NCI-H146 (cell line): ENCODE data around the gene EPSTI1.
"Not testable (repeated sequence)": the region's sequence is repeated elsewhere in the genome, so short reads cannot be mapped to it uniquely, and the experiment has no call there.

ENCODE experiments used
- DNase-seq: peaks from one replicate; lab custom pipeline; 2025; lab: John Stamatoyannopoulos, UW

EPSTI1 gene

DNA sequence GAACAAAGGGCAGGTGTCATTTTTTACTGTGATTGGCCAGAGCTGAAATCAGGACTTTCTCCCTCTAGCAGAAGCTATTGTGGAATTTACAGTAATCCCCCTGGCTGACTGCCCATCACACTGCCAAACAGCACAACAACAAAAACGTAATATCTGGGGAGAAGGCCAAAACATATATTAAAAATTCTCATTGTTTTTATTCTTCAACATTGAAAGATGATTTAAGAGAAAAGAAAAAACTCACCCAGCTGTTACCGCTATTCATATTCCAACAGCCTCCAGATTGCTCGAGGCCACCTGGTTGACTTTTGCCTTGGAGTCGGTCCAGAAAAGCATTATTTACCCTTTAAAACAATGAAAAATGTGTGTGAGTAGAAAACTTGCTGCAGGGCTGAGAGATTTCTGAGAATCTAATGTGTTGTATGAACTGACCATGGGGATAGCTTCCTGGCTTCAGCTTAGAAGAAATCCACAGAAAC is 97.2 kb downstream of the EPSTI1 start:
- DNase-seq, result peak; percentile 56

DNA sequence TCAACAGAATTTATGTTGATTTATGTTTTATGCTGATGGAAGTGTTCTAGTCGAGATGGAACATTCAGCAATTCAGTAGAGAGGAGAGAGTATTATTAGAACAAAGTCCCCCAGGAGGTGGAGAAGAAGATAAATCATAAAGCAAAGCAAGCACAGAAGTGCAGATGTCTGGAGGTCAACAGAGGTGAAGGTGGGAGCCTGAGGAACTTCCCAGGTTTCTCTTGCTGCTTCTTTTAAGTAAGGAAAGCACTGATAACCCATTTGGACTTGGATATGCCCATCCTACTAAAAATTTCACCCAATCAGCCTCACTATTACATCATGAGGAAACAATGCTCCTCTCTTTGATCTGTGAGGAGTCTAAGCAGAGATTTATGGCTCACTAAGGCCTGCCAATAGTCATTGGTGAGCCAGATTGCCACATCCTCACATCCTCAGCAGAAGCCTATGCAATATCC is 98.8 kb downstream of the EPSTI1 start:
- DNase-seq, result no peak

DNA sequence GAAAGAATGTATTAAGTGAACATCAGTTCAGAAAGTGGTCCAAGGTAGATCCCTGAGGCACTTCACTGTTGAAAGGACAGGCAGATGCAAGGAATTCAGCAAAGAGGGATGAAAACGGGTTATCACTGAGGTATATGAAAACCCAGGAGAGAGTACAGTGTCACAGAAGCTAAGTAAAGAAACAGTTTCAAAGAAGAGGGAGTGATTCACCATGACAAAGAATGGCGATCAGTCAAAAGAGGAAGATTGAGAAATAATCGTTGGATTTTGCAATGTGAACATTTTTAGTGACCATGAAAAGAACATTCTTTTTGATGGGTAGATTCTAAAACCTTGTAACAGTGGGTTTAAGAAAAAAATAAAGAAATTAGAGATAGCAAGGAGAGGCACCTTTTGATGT is 99.3 kb downstream of the EPSTI1 start:
- no peak for DNase-seq

DNA sequence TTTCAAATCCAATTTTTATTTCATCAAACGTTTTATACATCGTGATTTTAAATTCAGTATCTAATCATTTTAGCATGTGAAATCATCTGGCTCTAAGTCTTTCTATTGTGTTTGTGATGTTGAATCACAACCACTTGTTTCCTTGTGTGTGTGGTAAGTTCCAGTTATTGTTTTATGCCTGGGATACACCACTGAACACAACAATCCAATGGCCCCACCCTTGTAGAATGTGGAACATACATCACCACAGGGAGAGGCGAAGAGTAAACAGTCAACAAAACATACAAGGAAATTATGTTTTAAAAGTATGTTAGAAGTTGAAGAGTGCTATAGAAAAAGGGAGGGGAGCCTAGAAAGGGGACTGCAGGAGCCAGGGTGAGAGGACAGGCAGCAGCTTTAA is 100.5 kb downstream of the EPSTI1 start:
- DNase-seq, result no peak

DNA sequence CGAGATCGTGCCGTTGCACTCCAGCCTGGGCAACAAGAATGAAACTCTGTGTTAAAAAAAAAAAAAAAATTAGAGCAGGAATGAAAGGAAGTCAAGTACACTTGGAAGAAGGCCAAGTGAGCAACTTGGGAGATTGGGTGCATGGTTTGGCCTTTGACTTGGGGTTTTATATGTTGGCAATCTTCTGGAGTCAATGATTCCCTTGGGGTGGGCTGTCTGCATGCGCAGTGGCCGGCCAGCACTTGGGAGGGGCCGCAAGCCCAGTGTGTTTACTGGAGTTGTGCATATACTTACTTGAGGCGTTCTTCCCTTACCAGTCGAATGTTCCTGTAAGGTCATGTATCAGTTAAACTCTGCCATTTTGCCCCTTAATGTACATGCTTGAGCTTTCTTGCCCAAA is 106.7 kb downstream of the EPSTI1 start:
- no peak for DNase-seq

DNA sequence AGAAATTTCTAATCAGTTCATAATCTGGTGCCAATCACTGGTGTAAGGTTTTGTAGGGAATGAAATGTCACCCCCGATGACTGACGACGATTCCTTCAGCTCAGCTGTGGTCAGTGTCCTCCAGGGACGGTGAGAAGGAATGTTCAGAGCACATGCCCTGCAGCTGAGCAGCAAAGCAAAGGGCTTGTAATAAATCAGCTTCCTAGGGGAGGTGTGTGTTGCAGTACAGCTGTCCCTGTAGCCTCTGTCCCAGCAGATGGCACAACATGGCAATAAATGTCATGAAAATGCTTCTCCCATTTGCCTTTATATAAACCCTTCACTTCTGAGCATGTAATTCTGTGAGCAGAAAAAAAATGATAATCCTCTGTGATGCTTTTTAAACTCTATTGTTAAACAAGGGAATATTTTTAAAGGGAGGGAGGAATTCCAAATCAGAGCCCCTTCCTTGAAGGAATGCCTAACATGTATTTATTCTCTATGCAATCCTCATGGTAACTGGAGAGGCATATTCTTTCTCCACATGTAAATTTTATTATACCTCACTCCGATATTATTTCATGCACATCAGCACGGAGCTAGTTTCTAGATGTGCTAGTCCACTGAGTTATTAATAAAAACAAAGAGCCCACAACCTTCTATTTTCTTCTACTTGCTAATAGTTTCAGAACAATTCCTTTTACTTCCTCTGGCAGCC is 108.1 kb downstream of the EPSTI1 start:
- DNase-seq, result peak; percentile 77

DNA sequence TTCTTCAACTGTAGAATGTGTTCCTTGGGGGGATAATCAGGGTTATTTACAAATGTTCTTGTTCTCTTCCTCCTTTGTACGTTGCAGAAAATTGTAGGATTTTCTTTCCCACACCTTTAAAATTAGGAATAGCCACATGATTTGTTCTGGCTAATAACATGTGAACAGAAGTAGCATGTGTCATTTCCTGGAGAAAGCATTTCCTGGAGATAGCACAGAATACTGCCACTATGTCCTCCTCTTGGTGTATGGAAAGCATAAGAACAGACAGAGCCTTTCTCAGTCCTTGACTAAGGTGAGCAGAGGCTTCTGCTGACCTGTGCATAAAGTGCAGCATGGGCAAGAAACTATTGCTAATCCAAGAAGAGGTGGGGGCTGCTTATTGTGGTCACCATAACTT is 108.9 kb downstream of the EPSTI1 start:
- no peak for DNase-seq

DNA sequence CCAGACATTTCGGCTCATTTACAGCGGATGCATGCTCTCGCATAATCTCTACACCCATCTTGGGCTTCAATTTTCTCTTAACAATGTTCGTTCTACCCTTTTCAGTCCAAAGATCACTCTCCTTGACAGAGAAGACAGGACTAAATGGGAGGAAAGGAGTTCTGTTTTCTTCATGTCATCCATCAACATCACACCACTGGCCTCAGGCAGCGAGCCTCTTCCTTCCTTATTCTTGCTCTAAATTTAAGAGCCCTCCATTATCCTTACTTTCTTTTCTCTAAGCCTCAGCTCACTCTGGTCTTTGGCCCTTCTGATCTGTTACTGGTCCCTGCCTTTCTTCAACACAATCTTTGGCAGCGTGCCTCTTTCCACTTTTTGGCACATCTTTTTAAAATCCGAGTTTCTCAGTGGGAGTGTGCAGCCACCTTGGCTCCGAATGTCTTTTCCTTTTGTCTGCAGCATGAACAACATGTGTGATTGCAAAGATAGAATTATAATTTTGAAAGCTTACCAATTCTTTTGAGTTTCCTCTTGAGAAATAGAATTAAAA is 111.9 kb downstream of the EPSTI1 start:
- no peak for DNase-seq

DNA sequence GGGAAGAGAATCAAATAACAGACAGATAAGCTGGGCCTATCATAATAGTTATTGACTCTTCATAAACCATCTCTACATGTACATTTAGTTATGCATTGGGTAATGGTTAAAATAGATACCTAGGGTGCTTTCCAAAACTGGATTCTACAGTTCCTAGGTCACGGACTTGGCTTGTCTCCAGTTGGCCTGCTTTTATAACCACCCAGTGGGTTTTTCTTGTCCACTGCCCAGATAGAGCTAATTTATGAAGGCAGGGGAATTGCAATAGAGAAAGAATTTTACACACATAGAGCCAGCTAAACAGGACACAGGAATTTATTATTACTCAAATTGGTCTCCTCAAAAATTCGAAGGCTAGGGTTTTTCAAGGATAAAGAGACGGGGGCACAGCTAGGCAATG is 113.3 kb downstream of the EPSTI1 start:
- DNase-seq, result no peak

DNA sequence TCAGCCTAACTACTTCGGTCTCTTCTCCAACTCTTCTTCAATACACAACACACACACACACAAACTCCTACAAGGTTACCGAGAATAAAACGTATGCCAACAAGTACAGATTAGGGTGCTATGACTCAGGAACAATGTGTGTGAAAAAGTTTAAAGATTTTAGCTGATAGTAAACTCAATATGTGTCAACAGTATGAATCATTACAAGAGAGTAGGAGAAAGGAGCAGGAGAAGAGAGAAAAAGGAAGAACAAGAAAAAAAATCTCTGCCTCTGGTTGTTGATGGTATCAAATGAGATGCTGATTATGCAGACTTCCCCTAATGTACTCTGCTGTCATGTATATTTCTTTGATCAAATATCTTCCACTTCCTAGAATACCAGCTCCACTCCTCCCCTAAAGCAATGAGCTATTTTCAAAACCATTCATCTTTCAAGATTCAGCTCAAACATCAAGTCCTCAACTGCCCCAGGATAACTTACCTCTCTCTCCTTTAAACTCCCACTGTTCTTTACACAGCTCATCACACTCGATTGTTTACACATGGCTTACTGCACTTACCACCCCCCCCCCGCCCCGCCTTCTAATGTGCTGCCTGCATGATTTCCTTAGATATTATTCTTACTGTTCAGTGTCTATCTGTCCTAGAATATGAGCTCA is 115.0 kb downstream of the EPSTI1 start:
- peak; percentile 26 for DNase-seq

DNA sequence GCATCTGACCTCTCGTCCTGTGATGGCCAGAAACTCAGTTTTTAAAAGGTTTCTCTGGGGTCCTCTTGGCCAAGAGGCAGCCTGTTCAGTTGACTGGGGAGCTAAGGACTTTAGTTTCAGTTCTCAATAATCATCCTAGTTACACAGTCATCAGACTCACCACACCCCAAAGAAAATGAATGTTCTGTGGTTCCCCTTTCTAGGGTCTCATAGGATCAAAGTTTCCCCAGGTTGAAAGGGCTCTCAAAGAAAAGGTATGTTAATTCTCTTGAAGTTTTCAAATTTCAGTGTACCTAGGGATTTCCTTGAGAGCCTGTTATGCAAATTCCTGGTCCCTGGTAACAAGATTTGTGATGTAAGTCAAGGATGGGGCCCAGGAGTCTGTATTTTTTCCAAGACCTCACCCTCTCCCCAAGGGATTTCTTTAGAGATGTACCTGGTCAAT is 115.7 kb downstream of the EPSTI1 start:
- no peak for DNase-seq

DNA sequence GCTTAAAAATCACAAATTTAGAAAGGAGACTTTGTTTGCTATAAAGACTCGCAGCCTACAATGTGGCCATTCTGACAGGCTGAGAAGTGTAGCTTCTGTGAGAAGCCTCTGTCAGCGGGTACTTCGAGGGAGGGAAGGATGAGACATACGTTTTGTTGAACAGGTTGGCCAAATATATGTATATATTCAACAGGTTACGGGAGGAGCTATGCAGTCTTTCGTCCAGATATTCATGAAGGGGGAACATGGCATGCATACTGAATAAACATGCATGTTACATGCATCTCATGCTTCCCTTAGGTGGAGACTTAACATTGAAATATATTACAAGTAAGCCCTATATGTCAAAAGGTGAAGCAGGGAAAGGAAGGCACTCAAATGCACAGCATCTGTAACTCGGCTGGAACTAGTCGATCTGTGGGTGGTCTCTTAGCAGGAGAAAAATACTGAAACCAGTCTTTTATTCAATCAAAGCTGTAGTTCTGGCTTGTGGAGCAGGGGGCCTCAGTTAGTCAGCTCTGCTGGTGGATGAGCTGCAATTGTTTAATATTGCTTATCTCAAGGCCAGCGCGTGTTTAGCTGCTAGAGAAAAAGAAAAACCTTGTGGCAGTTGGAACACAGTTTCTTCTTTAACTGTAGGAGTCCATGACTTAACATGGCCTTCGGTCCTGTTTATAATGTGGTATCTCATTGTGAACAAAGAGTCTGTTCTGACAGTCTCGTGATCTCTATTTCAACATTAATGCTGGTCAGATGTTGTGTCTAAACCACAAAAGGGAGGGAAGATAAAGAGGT is 116.4 kb downstream of the EPSTI1 start:
- DNase-seq, result peak; percentile 35

DNA sequence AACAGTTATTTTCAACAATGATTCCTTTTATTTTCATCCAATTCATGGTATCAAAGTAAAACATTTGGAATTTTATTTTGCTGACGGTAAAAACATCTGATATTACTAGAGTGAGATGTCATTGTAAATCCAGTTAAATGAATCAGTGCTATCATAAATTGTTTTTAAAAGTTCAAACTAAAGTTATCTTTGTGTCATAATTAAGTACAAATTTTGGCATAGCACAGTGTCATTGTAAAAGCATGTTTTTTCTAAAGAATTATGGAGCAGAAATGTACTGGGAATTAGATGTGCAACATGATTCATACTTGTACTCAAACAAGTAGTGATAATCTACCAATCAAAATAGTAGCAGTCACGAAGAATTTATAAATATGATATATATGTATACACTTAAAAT is 117.8 kb downstream of the EPSTI1 start:
- DNase-seq, result no peak

DNA sequence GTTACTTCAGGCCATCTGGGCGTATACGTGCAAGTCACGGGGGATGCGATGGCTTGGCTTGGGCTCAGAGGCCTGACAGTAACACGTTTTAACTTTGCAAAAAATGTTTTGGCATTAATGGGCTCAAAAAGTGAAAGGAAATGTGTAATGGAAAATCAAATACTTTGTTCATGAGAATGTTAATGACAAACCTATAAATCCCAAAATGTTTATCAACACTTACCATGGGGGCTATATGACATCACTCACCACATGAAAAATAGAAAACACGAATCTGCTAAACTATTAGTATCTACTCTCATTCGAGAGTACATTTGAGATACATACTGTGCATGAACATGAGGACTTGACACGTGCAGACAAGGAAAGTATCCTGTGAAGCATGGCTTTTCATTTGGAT is 119.0 kb downstream of the EPSTI1 start:
- no peak for DNase-seq

DNA sequence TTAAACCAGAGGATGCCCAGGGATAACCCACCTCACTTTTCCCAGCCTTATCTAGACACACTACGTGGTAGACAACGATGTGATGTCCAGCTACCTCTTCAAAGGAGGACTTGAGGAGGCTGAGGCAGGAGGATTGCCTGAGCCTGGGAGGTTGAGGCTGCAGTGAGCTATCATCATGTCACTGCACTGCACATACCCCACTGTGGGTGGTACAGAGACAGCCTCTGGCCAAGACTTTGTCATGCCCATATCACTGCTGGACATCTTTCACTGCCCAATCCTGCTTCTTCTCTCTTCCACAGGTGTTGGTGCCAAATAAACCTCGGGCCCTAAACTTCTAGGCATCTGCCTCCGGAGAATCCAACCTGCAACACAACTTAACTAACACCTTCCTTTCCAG is 124.8 kb downstream of the EPSTI1 start:
- no peak for DNase-seq

DNA sequence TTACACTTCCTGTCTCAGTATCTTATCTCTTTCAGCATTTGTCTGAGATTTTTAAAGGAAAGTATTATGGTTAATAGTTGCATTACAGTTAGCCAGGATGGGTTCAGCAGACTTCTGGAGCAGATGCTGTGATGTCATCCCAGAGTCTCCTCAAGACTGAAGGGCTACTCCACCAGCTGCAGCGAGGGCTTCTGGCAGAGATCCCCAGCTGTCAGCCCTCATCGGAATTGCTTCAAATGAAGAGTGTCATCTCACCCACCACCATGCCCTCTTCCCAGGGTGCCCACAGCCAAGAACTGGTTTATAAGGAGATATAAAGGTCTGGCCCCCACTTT is 126.3 kb downstream of the EPSTI1 start:
- no peak for DNase-seq

DNA sequence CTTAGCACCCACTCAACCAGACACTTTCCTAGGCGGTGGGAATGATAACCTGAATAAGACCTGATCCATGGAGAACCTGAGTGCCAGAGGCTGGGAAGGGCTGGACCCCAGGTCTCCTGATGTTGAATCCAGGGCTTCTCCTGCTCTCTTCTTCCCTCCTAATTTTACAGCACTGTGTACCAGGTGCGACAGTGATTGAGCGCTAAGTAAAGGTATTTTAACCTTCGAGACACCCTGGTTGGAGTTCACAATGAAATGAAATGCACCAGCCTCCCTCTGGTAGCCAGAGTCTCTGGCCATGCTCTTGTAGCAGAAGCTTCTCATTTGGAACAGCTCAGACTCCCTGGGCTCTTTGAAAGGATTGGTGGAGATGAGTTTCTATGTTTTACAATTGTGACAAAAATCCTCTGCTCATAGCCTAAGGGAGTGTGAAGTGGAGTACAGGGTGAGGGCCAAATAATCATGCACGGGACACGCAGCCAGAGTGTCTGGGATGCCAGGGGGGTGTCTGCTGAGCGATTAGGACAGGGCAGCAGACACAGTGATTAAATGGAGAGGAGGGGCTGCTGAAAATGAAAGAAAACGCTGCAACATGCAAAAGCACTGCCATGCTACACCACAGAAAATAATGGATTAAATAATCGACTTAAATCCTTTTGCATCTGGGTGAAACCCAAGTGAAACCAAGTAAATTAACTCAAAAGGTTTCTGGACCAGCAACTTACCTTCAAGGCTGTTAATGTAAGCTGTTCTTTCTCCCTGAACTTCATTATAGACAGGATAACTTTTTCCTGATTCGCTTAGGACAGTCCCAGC is 126.9 kb downstream of the EPSTI1 start:
- DNase-seq, result no peak

DNA sequence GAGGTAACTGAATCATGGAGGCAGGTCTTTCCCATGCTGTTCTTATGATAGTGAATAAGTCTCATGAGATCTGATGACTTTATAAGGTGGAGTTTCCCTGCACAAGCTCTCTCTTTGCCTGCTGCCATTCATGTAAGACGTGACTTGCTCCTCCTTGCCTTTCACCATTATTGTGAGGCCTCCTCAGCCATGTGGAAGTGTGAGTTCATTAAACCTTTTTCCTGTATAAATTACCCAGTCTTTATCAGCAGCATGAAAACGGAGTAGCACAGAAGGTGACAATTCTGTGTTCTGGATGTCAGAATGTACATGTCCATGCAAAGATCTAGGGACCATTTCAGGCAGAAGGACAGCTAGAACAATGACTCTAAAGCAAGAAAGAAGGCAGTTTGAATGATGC is 129.7 kb downstream of the EPSTI1 start:
- not testable (repeated sequence) for DNase-seq

DNA sequence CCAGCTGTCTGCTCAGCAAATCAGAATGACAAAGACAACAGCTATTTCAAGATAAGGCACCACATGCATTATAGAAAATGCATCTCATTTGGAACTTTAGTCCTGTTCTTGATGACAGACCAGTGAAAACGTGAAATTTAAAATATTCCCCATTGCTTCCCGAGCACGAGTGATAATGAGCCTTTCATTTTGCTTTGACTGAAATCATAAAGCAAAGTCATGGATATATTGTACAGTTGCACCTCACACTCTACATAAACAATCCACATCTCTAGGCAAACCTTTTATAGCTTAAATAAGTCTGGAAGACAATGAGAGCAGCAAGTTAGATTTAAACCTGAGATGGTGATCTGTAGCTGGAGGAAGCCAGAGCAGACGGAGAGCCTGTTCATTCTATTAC is 131.6 kb downstream of the EPSTI1 start:
- DNase-seq, result no peak

DNA sequence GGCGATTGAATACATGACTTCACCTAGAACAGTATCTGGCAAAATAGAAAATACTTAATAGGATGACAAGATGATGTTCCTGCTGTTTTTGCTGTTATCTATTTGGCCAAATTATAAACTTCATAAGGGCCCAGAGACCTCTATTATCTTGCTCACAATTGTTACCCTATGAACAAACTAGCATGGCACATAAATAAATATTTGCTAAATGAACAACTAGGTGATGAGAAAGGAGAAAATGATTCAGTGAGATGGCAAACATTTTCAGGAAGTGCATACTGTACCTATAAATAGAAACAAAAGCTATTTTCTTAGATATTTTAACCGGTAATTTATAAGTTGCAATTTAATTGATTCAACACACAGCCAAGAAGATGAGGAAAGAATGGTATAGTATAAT is 132.3 kb downstream of the EPSTI1 start:
- DNase-seq, result peak; percentile 66

DNA sequence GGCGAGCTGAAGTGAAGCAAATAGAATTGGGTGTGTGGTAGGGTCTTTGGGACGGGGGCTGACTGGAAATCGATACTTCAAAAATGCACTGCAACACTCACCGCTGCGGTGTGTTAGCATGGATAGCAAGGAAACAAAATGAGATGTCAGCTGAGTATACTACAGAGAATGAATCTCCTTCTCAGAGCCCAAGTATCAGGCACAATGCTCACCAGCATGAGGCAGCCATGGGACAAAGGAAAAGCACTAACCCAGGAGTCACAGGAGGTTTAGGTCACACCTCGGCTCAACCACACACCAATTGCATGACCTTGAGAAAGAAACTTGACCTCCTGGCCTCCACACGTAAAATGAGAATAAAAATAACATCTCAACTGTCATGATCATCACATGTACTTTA is 136.6 kb downstream of the EPSTI1 start:
- DNase-seq, result no peak

DNA sequence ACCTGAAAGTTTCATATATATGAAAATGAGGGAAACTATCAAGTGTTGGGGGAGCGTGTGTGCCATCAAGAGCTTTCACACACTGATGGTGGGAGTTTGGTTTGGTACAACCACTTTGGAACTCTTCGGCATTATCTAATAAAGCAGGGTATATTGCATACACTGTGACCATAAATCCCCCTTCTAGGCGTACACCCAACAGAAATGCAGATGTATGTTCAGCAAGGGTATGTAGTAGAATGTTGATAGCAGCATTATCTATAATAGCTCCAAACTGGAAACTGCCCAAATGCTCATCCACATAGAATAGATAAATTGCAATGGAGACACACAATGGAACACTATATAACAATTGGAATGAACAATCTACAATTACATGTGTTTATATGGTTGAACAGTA is 139.9 kb downstream of the EPSTI1 start:
- no peak for DNase-seq
